Measurements from ENCODE around the gene LRRC63. TPM values are rescaled to one million over a fixed set of nuclear protein-coding genes. Genes with fewer than 3 reads are reported as not detected.

The LRRC63 gene, protein sequence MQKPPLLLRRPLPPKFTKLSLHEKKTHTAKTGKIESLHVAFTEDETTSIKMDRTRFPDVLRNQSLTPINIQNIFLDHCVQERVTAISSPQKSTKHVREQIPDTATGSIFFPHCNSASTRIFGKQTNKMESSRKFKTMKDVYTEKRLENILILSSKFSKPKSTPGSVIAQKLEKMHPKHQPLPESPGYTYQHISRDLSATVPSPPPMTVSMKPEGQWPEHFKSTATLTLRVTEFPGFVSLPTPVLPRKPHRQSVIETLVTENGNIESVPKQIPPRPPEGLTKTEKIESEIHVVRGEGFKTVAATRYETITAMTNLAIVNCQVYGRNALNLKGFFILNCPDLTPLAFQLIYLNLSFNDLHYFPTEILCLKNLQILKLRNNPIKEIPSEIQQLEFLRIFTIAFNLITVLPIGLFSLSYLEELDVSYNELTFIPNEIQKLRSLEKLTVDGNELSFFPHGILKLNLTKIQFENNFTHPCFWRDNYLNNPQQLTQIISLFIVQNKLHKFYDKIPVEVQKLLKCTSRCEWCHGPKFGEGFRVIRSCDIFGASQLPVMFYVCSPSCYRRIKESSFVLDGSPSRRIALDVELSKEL
- total RNA-seq: not detected in 2 replicates

DNA sequence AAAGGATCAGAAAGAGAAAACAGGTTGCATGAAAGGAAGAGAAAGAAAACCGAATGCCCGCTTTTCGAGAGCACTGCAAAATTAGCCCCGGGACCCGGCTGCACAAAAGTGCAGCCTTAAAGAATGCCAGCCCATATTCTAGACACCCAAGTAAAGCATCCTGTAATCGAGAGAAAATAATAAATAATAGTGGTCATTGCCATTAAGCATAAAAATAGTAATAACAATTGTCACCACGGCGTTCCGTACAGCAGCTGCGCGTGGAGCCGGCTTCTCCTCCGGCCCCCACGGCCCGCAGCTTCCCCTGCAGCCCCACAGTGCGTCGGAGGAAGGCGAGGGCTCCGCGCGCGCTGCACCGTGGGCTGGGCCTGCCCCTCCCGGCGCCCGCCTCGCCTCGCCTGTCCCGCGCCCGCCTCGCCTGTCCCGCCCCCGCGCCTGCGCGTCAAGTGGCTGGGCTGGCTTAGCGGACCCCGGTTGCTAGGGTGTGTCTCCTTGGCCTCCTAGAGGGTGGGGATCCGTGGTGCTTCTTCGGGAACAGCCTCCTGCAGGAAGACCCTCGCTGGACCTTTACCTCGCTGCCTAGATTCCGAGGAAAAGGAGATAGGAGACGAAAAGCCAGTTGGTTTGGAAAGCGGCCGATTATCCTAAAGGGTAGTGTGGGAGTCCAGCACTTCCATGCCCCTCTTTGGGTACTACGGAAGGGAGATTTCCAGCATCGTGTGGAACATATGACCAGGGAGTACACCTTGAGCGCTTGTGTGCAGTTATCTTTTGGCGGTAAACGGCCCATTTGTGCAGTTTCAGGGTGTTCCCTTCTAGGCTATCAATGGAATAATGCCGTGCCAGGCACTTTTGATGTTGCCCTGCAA, at the start of gene LRRC63:
TSS of gene LRRC63 (plus strand) at position 446 of the 869 bp plus-strand sequence. CDS start 1,107 bp downstream, outside the sequence.

DNA sequence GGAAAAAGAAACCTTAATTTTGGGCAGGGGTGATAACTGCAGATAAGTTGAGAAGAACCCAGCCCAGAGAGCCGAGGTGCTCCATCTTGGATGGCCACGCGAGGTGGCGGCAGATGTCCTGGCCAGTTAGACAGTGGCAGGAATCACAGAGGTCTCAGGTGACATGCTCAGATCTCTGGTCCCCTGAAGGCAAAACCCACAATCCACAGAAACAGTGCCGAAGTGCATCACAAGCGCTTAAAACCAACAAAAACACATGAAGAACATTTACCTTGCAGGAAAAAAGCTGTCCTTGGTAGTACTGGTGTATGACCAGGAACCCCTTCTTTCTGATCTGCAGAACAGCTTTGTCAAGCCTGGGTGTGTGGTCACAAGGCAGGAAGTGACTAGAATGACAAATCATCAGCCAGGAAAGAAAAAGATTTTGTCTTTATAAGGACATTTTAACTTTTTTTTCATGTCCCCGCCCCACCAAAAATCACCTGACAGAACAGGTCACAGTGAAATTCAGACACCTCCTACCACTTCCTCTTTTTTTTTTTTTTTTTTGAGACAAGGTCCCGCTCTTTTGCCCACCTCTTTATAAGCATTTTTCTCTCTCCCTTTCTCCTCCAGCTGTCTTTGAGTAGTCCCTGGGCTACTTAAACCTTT, 29.8 kb upstream of the LRRC63 start, which contains the start of gene LCP1:
TSS of gene LCP1 (minus strand) at position 338 of the 651 bp plus-strand sequence. CDS start 22,515 bp downstream, outside the sequence.

Other genes with a start within 250 kb of the LRRC63 start
- 12.5 and 13.7 TPM in 2 replicates for gene ZC3H13, start 159.2 kb upstream of the LRRC63 start, total RNA-seq
- not detected in 2 replicates for gene CPB2, start 106.9 kb upstream of the LRRC63 start, total RNA-seq
- 0.86 and 1.1 TPM in 2 replicates for gene LCP1, start 29.8 kb upstream of the LRRC63 start, total RNA-seq
- gene RUBCNL, start 175.3 kb downstream of the LRRC63 start, total RNA-seq: 0.65 and 0.78 TPM in 2 replicates

Data from hair follicular keratinocyte (primary cell).